Occipital lobe (tissue), 2 donors: ENCODE measurements around the gene ACAD8. TPM values are rescaled to one million over a fixed set of nuclear protein-coding genes. Genes with fewer than 3 reads are reported as not detected.
A peak's percentile ranks its signal among the peaks of the same experiment; 100 is the strongest.
"Not testable (repeated sequence)": the region's sequence is repeated elsewhere in the genome, so short reads cannot be mapped to it uniquely, and the experiment has no call there.

Experiments
- DNase-seq: peaks from one replicate; lab custom pipeline; 2025; lab: John Stamatoyannopoulos, UW
- total RNA-seq: library from RNA; depleted of rRNA; stranded (reverse); fragments of >200 nt; gene quantifications from one replicate; pipeline ENCODE4 v1.2.3, GENCODE V29; 2014

The ACAD8 gene
- total RNA-seq, 1 donor from 2014 or later: 28.7 TPM

GRCh38 chr11:134266841-134267251, 13.5 kb downstream of the ACAD8 start:
- DNase-seq: no peak

GRCh38 chr11:134267461-134267860, 14.1 kb downstream of the ACAD8 start:
- no peak for DNase-seq

GRCh38 chr11:134267966-134268365, 14.6 kb downstream of the ACAD8 start:
- no peak for DNase-seq

- no peak for DNase-seq
These were observed 16.9 kb downstream of the ACAD8 start for GRCh38 chr11:134270250-134270714.

GRCh38 chr11:134271978-134272377, 18.6 kb downstream of the ACAD8 start:
- DNase-seq: no peak

- DNase-seq: no peak
These were observed 19.3 kb downstream of the ACAD8 start for GRCh38 chr11:134272381-134273316.

- no peak for DNase-seq
These were observed 19.9 kb downstream of the ACAD8 start for GRCh38 chr11:134273317-134273712.

- no peak for DNase-seq
These were observed 21.8 kb downstream of the ACAD8 start for GRCh38 chr11:134275188-134275533.

- peak; percentile 72 for DNase-seq
These were observed 22.4 kb downstream of the ACAD8 start, which contains the start of gene GLB1L3 for GRCh38 chr11:134275534-134276395. Gene GLB1L3, plus strand, starts transcription at chr11:134276379. Its CDS starts 362 bp downstream, at chr11:134276741.

- DNase-seq: no peak
These were observed 23.2 kb downstream of the ACAD8 start for GRCh38 chr11:134276396-134277182.

GRCh38 chr11:134277183-134278001, 24.0 kb downstream of the ACAD8 start:
- DNase-seq: no peak

GRCh38 chr11:134278356-134278755, 25.0 kb downstream of the ACAD8 start:
- DNase-seq: no peak

- not testable (repeated sequence) for DNase-seq
These were observed 28.3 kb downstream of the ACAD8 start for GRCh38 chr11:134281635-134282034.

- DNase-seq: no peak
These were observed 29.0 kb downstream of the ACAD8 start for GRCh38 chr11:134282121-134283045.

GRCh38 chr11:134283461-134284230, 30.3 kb downstream of the ACAD8 start:
- DNase-seq: no peak

GRCh38 chr11:134284349-134284748, 31.0 kb downstream of the ACAD8 start:
- not testable (repeated sequence) for DNase-seq

- no peak for DNase-seq
These were observed 34.2 kb downstream of the ACAD8 start for GRCh38 chr11:134287561-134287960.

- DNase-seq: no peak
These were observed 35.1 kb downstream of the ACAD8 start for GRCh38 chr11:134288486-134288885.
